ENCODE results near the gene GALNT18.

Gene GALNT18

DNA sequence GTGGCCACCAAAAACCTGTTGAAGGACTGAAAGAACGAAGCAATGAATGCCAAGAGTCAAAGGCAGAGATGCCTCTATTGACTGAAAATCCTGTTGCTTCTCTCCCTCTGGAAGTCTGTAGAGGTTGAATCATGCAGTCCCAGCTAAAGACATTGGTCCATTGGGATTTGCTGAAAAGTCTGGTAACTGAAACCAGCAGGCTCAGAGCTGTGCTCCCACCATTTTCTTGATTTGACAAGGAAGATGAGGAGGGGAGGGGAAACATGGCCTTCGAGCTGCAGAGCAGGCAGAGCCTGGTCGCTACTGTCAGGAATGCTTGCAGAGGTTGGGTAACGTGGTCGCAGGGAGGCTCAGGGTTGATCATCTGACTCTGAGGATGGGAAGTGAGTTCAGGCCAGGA lies 196.0 kb downstream of the GALNT18 start:
- no peak for ATAC-seq
- TF ChIP-seq, protein P1, sequence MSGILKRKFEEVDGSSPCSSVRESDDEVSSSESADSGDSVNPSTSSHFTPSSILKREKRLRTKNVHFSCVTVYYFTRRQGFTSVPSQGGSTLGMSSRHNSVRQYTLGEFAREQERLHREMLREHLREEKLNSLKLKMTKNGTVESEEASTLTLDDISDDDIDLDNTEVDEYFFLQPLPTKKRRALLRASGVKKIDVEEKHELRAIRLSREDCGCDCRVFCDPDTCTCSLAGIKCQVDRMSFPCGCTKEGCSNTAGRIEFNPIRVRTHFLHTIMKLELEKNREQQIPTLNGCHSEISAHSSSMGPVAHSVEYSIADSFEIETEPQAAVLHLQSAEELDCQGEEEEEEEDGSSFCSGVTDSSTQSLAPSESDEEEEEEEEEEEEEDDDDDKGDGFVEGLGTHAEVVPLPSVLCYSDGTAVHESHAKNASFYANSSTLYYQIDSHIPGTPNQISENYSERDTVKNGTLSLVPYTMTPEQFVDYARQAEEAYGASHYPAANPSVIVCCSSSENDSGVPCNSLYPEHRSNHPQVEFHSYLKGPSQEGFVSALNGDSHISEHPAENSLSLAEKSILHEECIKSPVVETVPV (CRISPR knock-in tag; IDR thresholded peaks at IDR 0.05): no peak
- no peak for TF ChIP-seq PPARA (CRISPR knock-in tag; IDR thresholded peaks at IDR 0.05; ENCODE audit: borderline replicate concordance)
- TF ChIP-seq RARB (CRISPR knock-in tag; IDR thresholded peaks at IDR 0.05): no peak
- TF ChIP-seq ESRRG (CRISPR knock-in tag; IDR thresholded peaks at IDR 0.05): no peak
- TF ChIP-seq ZFP3 (CRISPR knock-in tag; IDR thresholded peaks at IDR 0.05): no peak
- TF ChIP-seq ZC3H10 (CRISPR knock-in tag; IDR thresholded peaks at IDR 0.05): no peak
- TF ChIP-seq GLIS3 (CRISPR knock-in tag; IDR thresholded peaks at IDR 0.05): no peak
- TF ChIP-seq ISL1 (CRISPR knock-in tag; IDR thresholded peaks at IDR 0.05): no peak
- no peak for TF ChIP-seq OSR1 (CRISPR knock-in tag; IDR thresholded peaks at IDR 0.05)
- TF ChIP-seq, protein P2, sequence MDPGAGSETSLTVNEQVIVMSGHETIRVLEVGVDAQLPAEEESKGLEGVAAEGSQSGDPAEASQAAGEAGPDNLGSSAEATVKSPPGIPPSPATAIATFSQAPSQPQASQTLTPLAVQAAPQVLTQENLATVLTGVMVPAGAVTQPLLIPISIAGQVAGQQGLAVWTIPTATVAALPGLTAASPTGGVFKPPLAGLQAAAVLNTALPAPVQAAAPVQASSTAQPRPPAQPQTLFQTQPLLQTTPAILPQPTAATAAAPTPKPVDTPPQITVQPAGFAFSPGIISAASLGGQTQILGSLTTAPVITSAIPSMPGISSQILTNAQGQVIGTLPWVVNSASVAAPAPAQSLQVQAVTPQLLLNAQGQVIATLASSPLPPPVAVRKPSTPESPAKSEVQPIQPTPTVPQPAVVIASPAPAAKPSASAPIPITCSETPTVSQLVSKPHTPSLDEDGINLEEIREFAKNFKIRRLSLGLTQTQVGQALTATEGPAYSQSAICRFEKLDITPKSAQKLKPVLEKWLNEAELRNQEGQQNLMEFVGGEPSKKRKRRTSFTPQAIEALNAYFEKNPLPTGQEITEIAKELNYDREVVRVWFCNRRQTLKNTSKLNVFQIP (CRISPR knock-in tag; IDR thresholded peaks at IDR 0.05; ENCODE audit: borderline replicate concordance, low read depth): no peak
- TF ChIP-seq ZNF565 (CRISPR knock-in tag; conservative IDR thresholded peaks at IDR 0.05; ENCODE audit: low read depth): no peak
- no peak for TF ChIP-seq ZNF8 (CRISPR knock-in tag; IDR thresholded peaks at IDR 0.05)
- TF ChIP-seq TCF4 (CRISPR knock-in tag; IDR thresholded peaks at IDR 0.05; ENCODE audit: borderline replicate concordance): no peak
- TF ChIP-seq, protein P3, sequence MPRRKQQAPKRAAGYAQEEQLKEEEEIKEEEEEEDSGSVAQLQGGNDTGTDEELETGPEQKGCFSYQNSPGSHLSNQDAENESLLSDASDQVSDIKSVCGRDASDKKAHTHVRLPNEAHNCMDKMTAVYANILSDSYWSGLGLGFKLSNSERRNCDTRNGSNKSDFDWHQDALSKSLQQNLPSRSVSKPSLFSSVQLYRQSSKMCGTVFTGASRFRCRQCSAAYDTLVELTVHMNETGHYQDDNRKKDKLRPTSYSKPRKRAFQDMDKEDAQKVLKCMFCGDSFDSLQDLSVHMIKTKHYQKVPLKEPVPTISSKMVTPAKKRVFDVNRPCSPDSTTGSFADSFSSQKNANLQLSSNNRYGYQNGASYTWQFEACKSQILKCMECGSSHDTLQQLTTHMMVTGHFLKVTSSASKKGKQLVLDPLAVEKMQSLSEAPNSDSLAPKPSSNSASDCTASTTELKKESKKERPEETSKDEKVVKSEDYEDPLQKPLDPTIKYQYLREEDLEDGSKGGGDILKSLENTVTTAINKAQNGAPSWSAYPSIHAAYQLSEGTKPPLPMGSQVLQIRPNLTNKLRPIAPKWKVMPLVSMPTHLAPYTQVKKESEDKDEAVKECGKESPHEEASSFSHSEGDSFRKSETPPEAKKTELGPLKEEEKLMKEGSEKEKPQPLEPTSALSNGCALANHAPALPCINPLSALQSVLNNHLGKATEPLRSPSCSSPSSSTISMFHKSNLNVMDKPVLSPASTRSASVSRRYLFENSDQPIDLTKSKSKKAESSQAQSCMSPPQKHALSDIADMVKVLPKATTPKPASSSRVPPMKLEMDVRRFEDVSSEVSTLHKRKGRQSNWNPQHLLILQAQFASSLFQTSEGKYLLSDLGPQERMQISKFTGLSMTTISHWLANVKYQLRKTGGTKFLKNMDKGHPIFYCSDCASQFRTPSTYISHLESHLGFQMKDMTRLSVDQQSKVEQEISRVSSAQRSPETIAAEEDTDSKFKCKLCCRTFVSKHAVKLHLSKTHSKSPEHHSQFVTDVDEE (CRISPR knock-in tag; IDR thresholded peaks at IDR 0.05): no peak
- TF ChIP-seq, protein P4, sequence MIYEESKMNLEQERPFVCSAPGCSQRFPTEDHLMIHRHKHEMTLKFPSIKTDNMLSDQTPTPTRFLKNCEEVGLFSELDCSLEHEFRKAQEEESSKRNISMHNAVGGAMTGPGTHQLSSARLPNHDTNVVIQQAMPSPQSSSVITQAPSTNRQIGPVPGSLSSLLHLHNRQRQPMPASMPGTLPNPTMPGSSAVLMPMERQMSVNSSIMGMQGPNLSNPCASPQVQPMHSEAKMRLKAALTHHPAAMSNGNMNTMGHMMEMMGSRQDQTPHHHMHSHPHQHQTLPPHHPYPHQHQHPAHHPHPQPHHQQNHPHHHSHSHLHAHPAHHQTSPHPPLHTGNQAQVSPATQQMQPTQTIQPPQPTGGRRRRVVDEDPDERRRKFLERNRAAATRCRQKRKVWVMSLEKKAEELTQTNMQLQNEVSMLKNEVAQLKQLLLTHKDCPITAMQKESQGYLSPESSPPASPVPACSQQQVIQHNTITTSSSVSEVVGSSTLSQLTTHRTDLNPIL (CRISPR knock-in tag; IDR thresholded peaks at IDR 0.05; ENCODE audit: low read depth): no peak
- TF ChIP-seq SNAI2 (CRISPR knock-in tag; IDR thresholded peaks at IDR 0.05): no peak

DNA sequence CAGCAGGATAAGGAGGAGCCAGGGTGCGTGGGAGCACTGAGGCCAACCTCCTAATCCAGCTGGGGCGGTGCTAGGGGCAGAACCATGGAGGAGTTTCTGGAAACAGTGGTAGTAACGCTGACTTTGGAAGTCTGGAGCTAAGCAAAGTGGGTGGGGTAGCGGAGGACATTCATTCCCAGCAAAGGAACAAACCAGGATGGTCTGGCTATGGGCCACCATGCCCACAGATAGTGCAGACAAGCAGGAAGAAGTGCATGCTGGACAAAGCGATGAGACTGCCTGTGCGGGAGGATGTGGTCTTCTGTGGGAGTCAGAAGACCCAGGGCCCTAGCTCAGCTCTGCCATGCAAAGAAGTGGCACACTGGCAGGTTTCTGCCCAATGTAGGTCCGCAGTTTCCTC lies 197.1 kb downstream of the GALNT18 start:
- TF ChIP-seq, protein P1 (CRISPR knock-in tag; IDR thresholded peaks at IDR 0.05): no peak
- no peak for ATAC-seq

DNA sequence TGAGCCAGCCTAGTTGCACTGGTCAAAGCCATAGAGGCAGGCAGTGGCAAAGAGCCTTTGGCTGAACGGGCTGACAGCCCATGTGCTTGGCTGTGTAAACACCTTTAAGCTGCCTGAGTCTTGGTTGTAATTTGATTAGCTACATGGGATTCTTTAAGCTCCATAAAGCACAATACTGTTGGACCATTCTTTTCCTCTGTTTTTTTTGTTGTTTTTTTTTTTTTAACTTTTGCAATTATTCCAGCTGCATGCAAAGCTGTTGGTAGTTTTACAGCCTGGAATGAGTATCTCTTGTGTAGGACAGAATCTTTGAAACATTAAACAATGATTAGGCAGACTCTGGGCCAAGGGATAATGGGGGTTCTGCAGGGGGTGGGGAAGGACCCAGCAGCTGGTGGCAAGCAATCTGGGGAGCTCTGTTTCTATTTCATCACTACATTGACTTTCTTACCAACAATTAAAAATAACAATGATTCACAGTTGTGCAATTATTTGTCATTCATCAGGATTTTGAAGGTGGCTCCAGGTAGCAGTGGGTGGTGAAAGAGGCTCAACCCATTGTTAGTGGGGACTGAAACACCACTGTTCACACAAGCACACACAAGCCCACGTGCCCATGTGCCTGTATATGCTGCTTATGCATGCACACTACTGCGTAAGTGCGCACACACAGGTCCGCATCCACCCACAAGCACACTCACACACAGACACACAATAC lies 199.2 kb downstream of the GALNT18 start:
- ATAC-seq: no peak
- TF ChIP-seq ZNF8 (CRISPR knock-in tag; IDR thresholded peaks at IDR 0.05) (no peak), OSR1 (CRISPR knock-in tag; IDR thresholded peaks at IDR 0.05) (no peak), PPARA (CRISPR knock-in tag; IDR thresholded peaks at IDR 0.05; ENCODE audit: borderline replicate concordance) (no peak), ZFP30 (CRISPR knock-in tag; IDR thresholded peaks at IDR 0.05) (no peak), BACH2 (CRISPR knock-in tag; IDR thresholded peaks at IDR 0.05; ENCODE audit: borderline replicate concordance) (no peak), SNAI2 (CRISPR knock-in tag; IDR thresholded peaks at IDR 0.05) (no peak), ZFP3 (CRISPR knock-in tag; IDR thresholded peaks at IDR 0.05) (no peak), TCF4 (CRISPR knock-in tag; IDR thresholded peaks at IDR 0.05; ENCODE audit: borderline replicate concordance) (no peak), ZNF565 (CRISPR knock-in tag; conservative IDR thresholded peaks at IDR 0.05; ENCODE audit: low read depth) (no peak), ISL1 (CRISPR knock-in tag; IDR thresholded peaks at IDR 0.05) (no peak), CSDC2 (CRISPR knock-in tag; IDR thresholded peaks at IDR 0.05) (no peak), RARB (CRISPR knock-in tag; IDR thresholded peaks at IDR 0.05) (no peak), TOX (CRISPR knock-in tag; IDR thresholded peaks at IDR 0.05; ENCODE audit: borderline replicate concordance) (no peak), ARNTL (CRISPR knock-in tag; IDR thresholded peaks at IDR 0.05; ENCODE audit: borderline replicate concordance, low read depth) (no peak)
- TF ChIP-seq, protein P5, sequence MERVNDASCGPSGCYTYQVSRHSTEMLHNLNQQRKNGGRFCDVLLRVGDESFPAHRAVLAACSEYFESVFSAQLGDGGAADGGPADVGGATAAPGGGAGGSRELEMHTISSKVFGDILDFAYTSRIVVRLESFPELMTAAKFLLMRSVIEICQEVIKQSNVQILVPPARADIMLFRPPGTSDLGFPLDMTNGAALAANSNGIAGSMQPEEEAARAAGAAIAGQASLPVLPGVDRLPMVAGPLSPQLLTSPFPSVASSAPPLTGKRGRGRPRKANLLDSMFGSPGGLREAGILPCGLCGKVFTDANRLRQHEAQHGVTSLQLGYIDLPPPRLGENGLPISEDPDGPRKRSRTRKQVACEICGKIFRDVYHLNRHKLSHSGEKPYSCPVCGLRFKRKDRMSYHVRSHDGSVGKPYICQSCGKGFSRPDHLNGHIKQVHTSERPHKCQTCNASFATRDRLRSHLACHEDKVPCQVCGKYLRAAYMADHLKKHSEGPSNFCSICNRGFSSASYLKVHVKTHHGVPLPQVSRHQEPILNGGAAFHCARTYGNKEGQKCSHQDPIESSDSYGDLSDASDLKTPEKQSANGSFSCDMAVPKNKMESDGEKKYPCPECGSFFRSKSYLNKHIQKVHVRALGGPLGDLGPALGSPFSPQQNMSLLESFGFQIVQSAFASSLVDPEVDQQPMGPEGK (CRISPR knock-in tag; IDR thresholded peaks at IDR 0.05; ENCODE audit: borderline replicate concordance): no peak
- TF ChIP-seq, protein P1 (CRISPR knock-in tag; IDR thresholded peaks at IDR 0.05): no peak
- TF ChIP-seq, protein P2 (CRISPR knock-in tag; IDR thresholded peaks at IDR 0.05; ENCODE audit: borderline replicate concordance, low read depth): no peak

All from SK-N-SH treated with all-trans-retinoic acid at 6 μM for 48 hours (cell line).